Measurements from ENCODE around the gene HEXD.

The HEXD gene

GRCh38 chr17:82416771-82417170, 1.4 kb upstream of the HEXD start:
- DNase-seq = no peak

- no peak for DNase-seq
Measured at GRCh38 chr17:82419540-82419939, 1.4 kb downstream of the HEXD start.

DNA sequence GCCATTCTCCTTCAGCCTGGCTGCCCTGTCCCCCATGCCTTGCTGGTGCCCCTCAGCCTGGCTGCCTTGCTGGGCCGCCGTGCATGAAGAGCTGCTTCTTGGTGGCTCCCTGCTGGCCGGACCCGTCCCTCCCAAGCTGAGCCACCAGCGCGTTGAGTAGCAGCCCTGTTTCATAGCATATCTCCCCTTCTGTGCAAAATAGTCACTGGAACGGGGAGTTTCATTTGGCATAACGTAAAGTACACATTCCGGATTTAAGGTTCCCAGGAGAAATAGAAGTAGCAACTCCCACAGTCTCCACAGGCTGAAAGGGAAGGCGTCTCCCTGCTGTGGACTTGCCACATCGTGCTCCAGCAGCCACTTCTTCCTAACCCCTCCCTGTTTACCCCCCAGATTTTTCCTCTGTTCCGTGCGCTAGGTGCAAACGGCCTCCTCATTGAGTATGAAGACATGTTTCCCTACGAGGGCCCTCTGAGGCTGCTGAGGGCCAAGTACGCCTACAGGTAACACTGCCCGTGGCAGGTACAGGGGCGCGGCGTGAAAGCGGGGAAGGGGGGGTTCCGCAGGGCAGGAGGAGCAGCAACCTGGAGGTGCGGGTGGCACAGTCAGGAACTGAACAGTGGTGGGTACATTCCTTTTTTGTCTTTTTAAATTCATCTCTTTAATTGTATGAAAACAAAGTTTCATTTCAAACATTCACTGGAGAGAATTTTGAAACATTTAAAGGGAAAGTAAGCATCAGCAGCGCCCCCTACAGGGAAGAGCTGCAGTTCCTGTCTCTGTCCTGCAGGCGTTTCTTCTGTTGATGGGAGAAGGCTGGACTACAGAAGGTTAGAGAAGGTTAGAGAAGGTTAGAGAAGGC, 6.1 kb downstream of the HEXD start:
- DNase-seq = peak; percentile 12

- DNase-seq = no peak
Measured at GRCh38 chr17:82424863-82425159, 6.7 kb downstream of the HEXD start.

DNA sequence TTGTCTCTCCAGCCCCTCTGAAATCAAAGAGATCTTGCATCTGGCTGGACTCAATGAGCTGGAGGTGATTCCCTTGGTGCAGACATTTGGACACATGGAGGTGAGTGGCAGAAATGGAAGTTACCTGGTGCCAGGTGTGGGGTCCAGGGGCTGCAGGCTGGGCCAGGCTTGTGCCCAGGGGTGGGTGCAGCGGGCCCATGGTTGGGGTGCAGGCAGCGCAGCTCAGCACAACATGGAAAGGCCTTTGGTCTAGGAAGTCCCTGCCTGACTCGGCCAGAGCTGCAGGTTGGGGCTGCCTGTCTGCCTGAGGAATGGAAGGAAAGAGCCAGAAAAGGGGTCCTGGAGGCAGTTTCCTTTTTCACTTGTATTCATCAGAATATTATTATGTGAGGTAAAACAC, 10.4 kb downstream of the HEXD start:
- no peak for DNase-seq

DNA sequence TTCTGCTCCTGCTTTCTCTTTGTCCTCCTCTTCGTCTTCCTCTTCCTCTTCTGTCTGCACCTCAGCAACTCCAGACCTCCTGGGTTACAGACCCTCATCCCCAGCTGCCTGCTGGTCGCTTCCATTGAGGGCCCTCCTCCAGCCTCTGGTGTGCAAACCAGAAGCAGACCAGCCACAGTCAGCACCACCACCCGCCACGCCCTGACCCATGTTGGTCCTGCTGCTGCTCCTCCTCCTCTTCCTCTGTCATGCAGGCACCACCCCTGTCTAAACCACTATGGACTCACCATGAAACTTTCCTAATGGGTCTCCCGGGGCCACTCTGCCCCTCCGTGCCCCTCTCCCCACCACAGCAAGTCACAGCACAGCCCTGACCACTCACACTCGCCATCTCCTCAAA, 11.7 kb downstream of the HEXD start:
- no peak for DNase-seq

GRCh38 chr17:82432017-82432416, 13.9 kb downstream of the HEXD start:
- no peak for DNase-seq

DNA sequence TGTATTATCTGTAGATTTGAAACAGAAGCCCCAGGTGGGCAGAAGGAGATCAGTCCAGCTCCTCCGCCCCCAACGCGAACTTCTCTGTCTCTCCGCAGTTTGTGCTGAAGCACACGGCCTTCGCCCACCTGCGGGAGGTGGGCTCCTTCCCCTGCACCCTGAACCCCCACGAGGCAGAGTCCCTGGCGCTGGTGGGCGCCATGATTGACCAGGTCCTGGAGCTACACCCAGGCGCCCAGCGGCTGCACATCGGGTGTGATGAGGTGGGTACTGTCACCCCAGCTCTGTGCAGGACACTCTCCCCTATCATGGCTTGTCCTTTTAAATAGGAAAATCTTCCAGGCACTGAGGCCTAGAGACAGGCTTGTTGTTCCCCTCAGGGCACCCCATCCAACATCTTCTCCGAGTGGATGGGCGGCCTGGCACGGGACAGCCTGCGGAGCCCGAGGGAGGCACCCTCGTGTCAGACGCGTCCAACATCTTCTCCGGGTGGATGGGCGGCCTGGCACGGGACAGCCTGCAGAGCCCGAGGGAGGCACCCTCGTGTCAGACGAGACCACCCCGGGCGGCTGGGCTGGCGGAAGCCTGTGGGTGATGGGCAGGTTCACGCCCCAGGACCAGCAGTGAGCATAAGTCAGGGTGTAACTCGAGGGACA, 15.5 kb downstream of the HEXD start:
- no peak for DNase-seq

- no peak for DNase-seq
Measured at GRCh38 chr17:82434216-82434565, 16.0 kb downstream of the HEXD start.

GRCh38 chr17:82435103-82435502, 17.0 kb downstream of the HEXD start:
- no peak for DNase-seq

DNA sequence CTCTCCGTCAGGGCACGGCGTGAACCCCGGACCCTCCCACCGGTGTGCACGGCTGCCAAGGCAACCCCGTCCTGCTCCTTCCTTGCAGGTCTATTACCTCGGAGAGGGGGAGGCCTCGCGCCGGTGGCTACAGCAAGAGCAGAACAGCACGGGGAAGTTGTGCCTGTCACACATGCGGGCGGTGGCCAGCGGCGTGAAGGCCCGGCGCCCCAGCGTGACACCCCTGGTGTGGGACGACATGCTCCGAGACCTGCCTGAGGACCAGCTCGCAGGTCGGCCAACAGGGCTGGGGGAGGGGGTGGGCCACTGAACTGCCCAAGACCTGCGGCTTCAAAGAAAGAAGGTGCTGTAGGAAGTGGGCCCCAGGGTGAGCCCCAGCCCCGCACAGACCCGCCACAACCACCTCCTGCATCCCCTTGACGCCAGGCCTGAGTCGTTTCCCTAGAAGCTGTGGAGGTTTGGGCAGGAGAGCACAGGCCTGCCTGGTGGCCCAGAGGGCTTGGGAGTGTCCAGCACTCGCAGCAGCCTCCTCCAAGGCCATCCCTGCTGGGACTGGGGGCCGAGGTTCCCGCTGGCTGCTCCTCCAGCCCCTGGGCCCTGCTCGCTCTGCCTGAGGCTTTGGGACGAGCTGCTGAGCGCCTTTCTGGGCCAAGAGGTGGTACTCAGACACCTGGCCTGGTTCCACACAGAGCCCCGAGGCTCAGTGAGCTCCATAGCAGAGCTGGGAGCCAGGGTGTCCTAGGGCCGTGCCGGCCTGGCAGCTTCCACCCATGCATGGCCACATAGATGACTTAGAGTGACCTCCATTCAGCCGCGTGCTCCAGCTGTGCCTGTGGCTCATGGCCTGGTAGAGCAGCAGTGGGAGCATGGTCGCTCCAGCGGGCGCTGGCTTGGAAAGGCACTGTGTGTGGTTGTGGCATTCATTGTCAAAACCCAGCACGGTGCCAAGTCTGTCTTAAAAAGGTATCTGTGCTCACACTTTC, 17.7 kb downstream of the HEXD start:
- DNase-seq = no peak

GRCh38 chr17:82436601-82437324, 18.6 kb downstream of the HEXD start:
- no peak for DNase-seq

DNA sequence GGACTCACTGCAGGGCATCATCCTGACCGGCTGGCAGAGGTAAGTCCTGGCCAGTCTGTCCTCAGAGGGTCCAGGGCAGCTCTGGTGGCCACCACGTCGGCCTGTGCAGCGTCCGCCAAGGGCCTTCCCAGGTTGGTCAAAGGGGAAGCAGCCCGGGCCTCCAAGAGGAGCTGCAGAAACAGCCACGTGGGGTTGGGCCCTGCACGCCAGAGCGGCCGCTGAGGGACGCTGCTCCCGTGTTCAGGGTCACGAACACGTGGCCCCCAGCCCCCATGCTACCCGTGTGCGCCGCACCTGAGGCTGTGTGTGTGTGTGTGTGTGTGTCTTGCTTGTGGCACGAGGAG, 19.1 kb downstream of the HEXD start:
- DNase-seq = no peak

- DNase-seq = no peak
Measured at GRCh38 chr17:82438401-82439193, 20.4 kb downstream of the HEXD start.

GRCh38 chr17:82439194-82439828, 21.2 kb downstream of the HEXD start:
- no peak for DNase-seq

- DNase-seq = no peak
Measured at GRCh38 chr17:82439829-82440365, 21.8 kb downstream of the HEXD start.

GRCh38 chr17:82440469-82440981, 22.4 kb downstream of the HEXD start:
- DNase-seq = no peak

DNA sequence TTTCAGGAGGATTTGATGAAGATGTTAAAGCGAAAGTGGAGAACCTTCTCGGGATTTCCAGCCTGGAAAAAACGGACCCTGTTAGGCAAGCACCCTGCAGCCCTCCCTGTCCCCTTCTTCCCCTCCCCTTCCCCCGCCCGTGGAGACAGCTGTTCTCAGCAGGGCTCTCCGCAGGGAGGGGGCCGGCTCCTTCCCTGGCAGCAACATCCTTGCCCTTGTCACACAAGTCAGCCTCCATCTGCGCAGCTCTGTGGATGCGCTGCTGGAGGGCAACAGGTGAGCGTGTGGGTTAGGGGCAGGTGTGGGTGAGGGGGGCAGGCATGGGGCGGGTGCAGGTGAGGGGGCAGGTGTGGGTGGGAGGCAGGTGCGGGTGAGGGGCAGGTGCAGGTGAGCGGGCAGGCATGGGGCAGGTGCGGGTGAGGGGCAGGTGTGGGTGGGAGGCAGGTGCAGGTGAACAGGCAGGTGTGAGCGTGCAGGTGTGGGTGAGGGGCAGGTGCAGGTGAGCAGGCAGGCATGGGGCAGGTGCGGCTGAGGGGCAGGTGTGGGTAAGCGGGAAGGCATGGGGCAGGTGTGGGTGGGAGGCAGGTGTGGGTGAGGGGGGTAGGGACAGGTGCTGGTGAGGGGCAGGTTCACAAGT, 23.0 kb downstream of the HEXD start:
- peak; percentile 68 for DNase-seq

- no peak for DNase-seq
Measured at GRCh38 chr17:82441691-82442487, 23.7 kb downstream of the HEXD start.
